ENCODE measurements around the gene ROR2.
"Not testable (repeated sequence)": the region's sequence is repeated elsewhere in the genome, so short reads cannot be mapped to it uniquely, and the experiment has no call there.

Gene ROR2

GRCh38 chr9:91949946-91950664 is at the start of gene ROR2:
Gene ROR2, minus strand, starts transcription at chr9:91950228.
- DNase-seq (ENCODE audit: low read depth), result no peak

GRCh38 chr9:91995000-91995655 is 45.1 kb upstream of the ROR2 start:
- DNase-seq (ENCODE audit: low read depth), result no peak

- DNase-seq (ENCODE audit: low read depth), result no peak
Observed at GRCh38 chr9:91994422-91994821, 44.4 kb upstream of the ROR2 start.

GRCh38 chr9:91992461-91993041 is 42.5 kb upstream of the ROR2 start:
- DNase-seq (ENCODE audit: low read depth), result no peak

GRCh38 chr9:91991721-91992341 is 41.8 kb upstream of the ROR2 start:
- no peak for DNase-seq (ENCODE audit: low read depth)

GRCh38 chr9:91986248-91986647 is 36.2 kb upstream of the ROR2 start:
- DNase-seq (ENCODE audit: low read depth), result no peak

- no peak for DNase-seq (ENCODE audit: low read depth)
Observed at GRCh38 chr9:91985692-91986091, 35.7 kb upstream of the ROR2 start.

GRCh38 chr9:91978740-91979414 is 28.8 kb upstream of the ROR2 start:
- no peak for DNase-seq (ENCODE audit: low read depth)

- DNase-seq (ENCODE audit: low read depth), result not testable (repeated sequence)
Observed at GRCh38 chr9:91975254-91975653, 25.2 kb upstream of the ROR2 start.

- DNase-seq (ENCODE audit: low read depth), result no peak
Observed at GRCh38 chr9:91972711-91973110, 22.7 kb upstream of the ROR2 start.

- no peak for DNase-seq (ENCODE audit: low read depth)
Observed at GRCh38 chr9:91972076-91972626, 22.1 kb upstream of the ROR2 start.

GRCh38 chr9:91967259-91967658 is 17.2 kb upstream of the ROR2 start:
- no peak for DNase-seq (ENCODE audit: low read depth)

- no peak for DNase-seq (ENCODE audit: low read depth)
Observed at GRCh38 chr9:91966503-91966902, 16.5 kb upstream of the ROR2 start.

GRCh38 chr9:91963711-91964240 is 13.7 kb upstream of the ROR2 start:
- DNase-seq (ENCODE audit: low read depth), result no peak

GRCh38 chr9:91960367-91960766 is 10.3 kb upstream of the ROR2 start:
- DNase-seq (ENCODE audit: low read depth), result no peak

- no peak for DNase-seq (ENCODE audit: low read depth)
Observed at GRCh38 chr9:91958174-91958573, 8.1 kb upstream of the ROR2 start.

GRCh38 chr9:91954841-91955471 is 4.9 kb upstream of the ROR2 start:
- DNase-seq (ENCODE audit: low read depth), result no peak

- no peak for DNase-seq (ENCODE audit: low read depth)
Observed at GRCh38 chr9:91953718-91954117, 3.7 kb upstream of the ROR2 start.

GRCh38 chr9:91951944-91952520 is 2.0 kb upstream of the ROR2 start:
- DNase-seq (ENCODE audit: low read depth), result no peak

- DNase-seq (ENCODE audit: low read depth), result no peak
Observed at GRCh38 chr9:91949392-91949945, 559 bp downstream of the ROR2 start.
